Mononuclear cell (primary cell): ENCODE measurements around the gene IL34. TPM values are rescaled to one million over a fixed set of nuclear protein-coding genes. Genes with fewer than 3 reads are reported as not detected.

Experiments used
- H3K27me3 ChIP-seq: 2 replicates; pipeline ENCODE4 v1.6.0; 2011; ENCODE audit warnings: low read length, control low read depth; ENCODE audit not compliant: insufficient read depth
- H3K4me1 ChIP-seq: 2 replicates; pipeline ENCODE4 v1.5.1; 2011; ENCODE audit warnings: mild to moderate bottlenecking, low read length, control low read depth; ENCODE audit not compliant: insufficient read depth
- H3K4me3 ChIP-seq: 2 replicates; pipeline ENCODE4 v1.5.1; 2011; ENCODE audit warnings: mild to moderate bottlenecking, low read length, moderate library complexity
- H3K9me3 ChIP-seq: 2 replicates; pipeline ENCODE4 v1.5.1; 2011; ENCODE audit warnings: low read depth, mild to moderate bottlenecking, control low read depth, low read length
- total RNA-seq: library from RNA; depleted of rRNA; stranded (reverse); fragments of >200 nt; gene quantifications from one replicate; pipeline ENCODE4 v1.2.3, GENCODE V29; 2012

IL34 gene
- total RNA-seq, 1 donor = 0.52 TPM

GRCh38 chr16:70694088-70694867, 47.9 kb downstream of the IL34 start:
- Histone ChIP-seq H3K4me3 (no peak overlapping the region), H3K9me3 (no peaks in the 10 kb centered on the region), H3K4me1 (peaks cover 26% of the 10 kb centered on the region), H3K27me3 (no peaks in the 10 kb centered on the region)

GRCh38 chr16:70694868-70695218, 48.5 kb downstream of the IL34 start:
- Histone ChIP-seq H3K4me3 (no peak overlapping the region), H3K4me1 (peaks cover 26% of the 10 kb centered on the region), H3K9me3 (no peaks in the 10 kb centered on the region), H3K27me3 (no peaks in the 10 kb centered on the region)

- H3K4me3 ChIP-seq = no peak overlapping the region
- H3K27me3 ChIP-seq = no peaks in the 10 kb centered on the region
- H3K9me3 ChIP-seq = no peaks in the 10 kb centered on the region
- peaks cover 26% of the 10 kb centered on the region for H3K4me1 ChIP-seq
These were observed 49.1 kb downstream of the IL34 start for GRCh38 chr16:70695331-70696070.

GRCh38 chr16:70696355-70696754, 50.0 kb downstream of the IL34 start:
- Histone ChIP-seq H3K4me1 (peaks cover 26% of the 10 kb centered on the region), H3K4me3 (no peak overlapping the region), H3K9me3 (no peaks in the 10 kb centered on the region), H3K27me3 (no peaks in the 10 kb centered on the region)

- H3K9me3 ChIP-seq = no peaks in the 10 kb centered on the region
- H3K4me1 ChIP-seq = peaks cover 26% of the 10 kb centered on the region
- H3K4me3 ChIP-seq = no peak overlapping the region
- H3K27me3 ChIP-seq = no peaks in the 10 kb centered on the region
These were observed 50.7 kb downstream of the IL34 start for GRCh38 chr16:70696952-70697593.

- Histone ChIP-seq H3K4me3 (no peak overlapping the region), H3K4me1 (peaks cover 26% of the 10 kb centered on the region), H3K9me3 (no peaks in the 10 kb centered on the region), H3K27me3 (no peaks in the 10 kb centered on the region)
These were observed 51.3 kb downstream of the IL34 start for GRCh38 chr16:70697594-70698170.

GRCh38 chr16:70698901-70699300, 52.5 kb downstream of the IL34 start:
- Histone ChIP-seq H3K9me3 (no peaks in the 10 kb centered on the region), H3K4me1 (peaks cover 26% of the 10 kb centered on the region), H3K4me3 (no peak overlapping the region), H3K27me3 (no peaks in the 10 kb centered on the region)

GRCh38 chr16:70699696-70700095, 53.3 kb downstream of the IL34 start:
- Histone ChIP-seq H3K4me1 (peaks cover 26% of the 10 kb centered on the region), H3K9me3 (no peaks in the 10 kb centered on the region), H3K27me3 (no peaks in the 10 kb centered on the region), H3K4me3 (no peak overlapping the region)

- no peaks in the 10 kb centered on the region for H3K9me3 ChIP-seq
- no peak overlapping the region for H3K4me3 ChIP-seq
- no peaks in the 10 kb centered on the region for H3K27me3 ChIP-seq
- peaks cover 25% of the 10 kb centered on the region for H3K4me1 ChIP-seq
These were observed 54.0 kb downstream of the IL34 start for GRCh38 chr16:70700101-70701020.

- Histone ChIP-seq H3K9me3 (no peaks in the 10 kb centered on the region), H3K4me3 (no peak overlapping the region), H3K27me3 (no peaks in the 10 kb centered on the region), H3K4me1 (peaks cover 18% of the 10 kb centered on the region)
These were observed 54.7 kb downstream of the IL34 start for GRCh38 chr16:70701036-70701435.

GRCh38 chr16:70701596-70701995, 55.2 kb downstream of the IL34 start:
- peaks cover 16% of the 10 kb centered on the region for H3K4me1 ChIP-seq
- H3K9me3 ChIP-seq = no peaks in the 10 kb centered on the region
- H3K27me3 ChIP-seq = no peaks in the 10 kb centered on the region
- H3K4me3 ChIP-seq = no peak overlapping the region

- no peaks in the 10 kb centered on the region for H3K27me3 ChIP-seq
- peaks cover 12% of the 10 kb centered on the region for H3K4me1 ChIP-seq
- no peak overlapping the region for H3K4me3 ChIP-seq
- H3K9me3 ChIP-seq = no peaks in the 10 kb centered on the region
These were observed 55.6 kb downstream of the IL34 start for GRCh38 chr16:70701998-70702397.

GRCh38 chr16:70702624-70703023, 56.3 kb downstream of the IL34 start:
- H3K4me1 ChIP-seq = peaks cover 6% of the 10 kb centered on the region
- no peaks in the 10 kb centered on the region for H3K9me3 ChIP-seq
- H3K4me3 ChIP-seq = no peak overlapping the region
- H3K27me3 ChIP-seq = no peaks in the 10 kb centered on the region

- H3K27me3 ChIP-seq = no peaks in the 10 kb centered on the region
These were observed 56.9 kb downstream of the IL34 start for GRCh38 chr16:70703041-70703834.

More at GRCh38 chr16:70703041-70703834, 56.9 kb downstream of the IL34 start:
- H3K4me3 ChIP-seq = no peak overlapping the region
- H3K4me1 ChIP-seq = no peaks in the 10 kb centered on the region
- no peaks in the 10 kb centered on the region for H3K9me3 ChIP-seq
